ENCODE results near the gene MGAT3.

Gene MGAT3

GRCh38 chr22:39510529-39511149 lies 53.8 kb downstream of the MGAT3 start:
- Histone ChIP-seq H3K27me3 (ENCODE audit: control insufficient read depth, insufficient read depth, low read length, poor library complexity, severe bottlenecking) (no peaks in the 10 kb centered on the region), H3K4me3 (ENCODE audit: insufficient read depth, low read depth, low read length) (no peak overlapping the region), H3K36me3 (ENCODE audit: control insufficient read depth, insufficient read depth, low read length) (peaks cover 71% of the 10 kb centered on the region), H3K4me1 (ENCODE audit: control insufficient read depth, insufficient read depth, low read length) (no peaks in the 10 kb centered on the region), H3K9me3 (ENCODE audit: control insufficient read depth, low read length) (no peaks in the 10 kb centered on the region), H3K27ac (ENCODE audit: insufficient read depth, low read depth, low read length, poor library complexity, severe bottlenecking) (no peak overlapping the region)
- WGBS, 2 experiments, result 81 to 87% methylated on average over 4 of the region's 4 CpGs

GRCh38 chr22:39511226-39511625 lies 54.4 kb downstream of the MGAT3 start:
- peaks cover 67% of the 10 kb centered on the region for H3K36me3 ChIP-seq (ENCODE audit: control insufficient read depth, insufficient read depth, low read length)

GRCh38 chr22:39512026-39512425 lies 55.2 kb downstream of the MGAT3 start:
- no peaks in the 10 kb centered on the region for H3K9me3 ChIP-seq (ENCODE audit: control insufficient read depth, low read length)
- H3K4me1 ChIP-seq (ENCODE audit: control insufficient read depth, insufficient read depth, low read length), result no peaks in the 10 kb centered on the region
- peaks cover 68% of the 10 kb centered on the region for H3K36me3 ChIP-seq (ENCODE audit: control insufficient read depth, insufficient read depth, low read length)
- H3K4me3 ChIP-seq (ENCODE audit: insufficient read depth, low read depth, low read length), result no peak overlapping the region
- H3K27ac ChIP-seq (ENCODE audit: insufficient read depth, low read depth, low read length, poor library complexity, severe bottlenecking), result no peak overlapping the region
- 96 to 99% methylated on average over 10 of the region's 10 CpGs for WGBS, 2 experiments
- H3K27me3 ChIP-seq (ENCODE audit: control insufficient read depth, insufficient read depth, low read length, poor library complexity, severe bottlenecking), result no peaks in the 10 kb centered on the region

More at GRCh38 chr22:39511226-39511625, 54.4 kb downstream of the MGAT3 start:
- no peaks in the 10 kb centered on the region for H3K9me3 ChIP-seq (ENCODE audit: control insufficient read depth, low read length)
- 94 to 95% methylated on average over 13 of the region's 13 CpGs for WGBS, 2 experiments
- no peaks in the 10 kb centered on the region for H3K4me1 ChIP-seq (ENCODE audit: control insufficient read depth, insufficient read depth, low read length)
- no peak overlapping the region for H3K27ac ChIP-seq (ENCODE audit: insufficient read depth, low read depth, low read length, poor library complexity, severe bottlenecking)
- no peaks in the 10 kb centered on the region for H3K27me3 ChIP-seq (ENCODE audit: control insufficient read depth, insufficient read depth, low read length, poor library complexity, severe bottlenecking)
- no peak overlapping the region for H3K4me3 ChIP-seq (ENCODE audit: insufficient read depth, low read depth, low read length)

- Histone ChIP-seq H3K4me3 (ENCODE audit: insufficient read depth, low read depth, low read length) (no peak overlapping the region), H3K36me3 (ENCODE audit: control insufficient read depth, insufficient read depth, low read length) (peaks cover 55% of the 10 kb centered on the region), H3K4me1 (ENCODE audit: control insufficient read depth, insufficient read depth, low read length) (no peaks in the 10 kb centered on the region), H3K27me3 (ENCODE audit: control insufficient read depth, insufficient read depth, low read length, poor library complexity, severe bottlenecking) (no peaks in the 10 kb centered on the region), H3K27ac (ENCODE audit: insufficient read depth, low read depth, low read length, poor library complexity, severe bottlenecking) (no peak overlapping the region), H3K9me3 (ENCODE audit: control insufficient read depth, low read length) (no peaks in the 10 kb centered on the region)
- 94 to 96% methylated on average over 18 of the region's 18 CpGs for WGBS, 2 experiments
These were observed 57.0 kb downstream of the MGAT3 start for GRCh38 chr22:39513791-39514190.

GRCh38 chr22:39514373-39514973 lies 57.7 kb downstream of the MGAT3 start:
- Histone ChIP-seq H3K36me3 (ENCODE audit: control insufficient read depth, insufficient read depth, low read length) (peaks cover 48% of the 10 kb centered on the region), H3K4me1 (ENCODE audit: control insufficient read depth, insufficient read depth, low read length) (no peaks in the 10 kb centered on the region), H3K27me3 (ENCODE audit: control insufficient read depth, insufficient read depth, low read length, poor library complexity, severe bottlenecking) (no peaks in the 10 kb centered on the region), H3K27ac (ENCODE audit: insufficient read depth, low read depth, low read length, poor library complexity, severe bottlenecking) (no peak overlapping the region), H3K9me3 (ENCODE audit: control insufficient read depth, low read length) (no peaks in the 10 kb centered on the region), H3K4me3 (ENCODE audit: insufficient read depth, low read depth, low read length) (no peak overlapping the region)
- 73 to 75% methylated on average over 8 of the region's 8 CpGs for WGBS, 2 experiments

- Histone ChIP-seq H3K4me1 (ENCODE audit: control insufficient read depth, insufficient read depth, low read length) (no peaks in the 10 kb centered on the region), H3K27ac (ENCODE audit: insufficient read depth, low read depth, low read length, poor library complexity, severe bottlenecking) (no peak overlapping the region), H3K9me3 (ENCODE audit: control insufficient read depth, low read length) (no peaks in the 10 kb centered on the region), H3K4me3 (ENCODE audit: insufficient read depth, low read depth, low read length) (no peak overlapping the region), H3K36me3 (ENCODE audit: control insufficient read depth, insufficient read depth, low read length) (peaks cover 48% of the 10 kb centered on the region), H3K27me3 (ENCODE audit: control insufficient read depth, insufficient read depth, low read length, poor library complexity, severe bottlenecking) (no peaks in the 10 kb centered on the region)
- WGBS, 2 experiments, result 96 to 98% methylated on average over 12 of the region's 12 CpGs
These were observed 58.6 kb downstream of the MGAT3 start for GRCh38 chr22:39515266-39516050.

- Histone ChIP-seq H3K9me3 (ENCODE audit: control insufficient read depth, low read length) (no peaks in the 10 kb centered on the region), H3K27me3 (ENCODE audit: control insufficient read depth, insufficient read depth, low read length, poor library complexity, severe bottlenecking) (no peaks in the 10 kb centered on the region), H3K4me3 (ENCODE audit: insufficient read depth, low read depth, low read length) (no peak overlapping the region), H3K36me3 (ENCODE audit: control insufficient read depth, insufficient read depth, low read length) (peaks cover 48% of the 10 kb centered on the region), H3K27ac (ENCODE audit: insufficient read depth, low read depth, low read length, poor library complexity, severe bottlenecking) (no peak overlapping the region), H3K4me1 (ENCODE audit: control insufficient read depth, insufficient read depth, low read length) (peaks cover 6% of the 10 kb centered on the region)
- 93 to 94% methylated on average over 3 of the region's 3 CpGs for WGBS, 2 experiments
These were observed 60.7 kb downstream of the MGAT3 start for GRCh38 chr22:39517470-39517869.

GRCh38 chr22:39518144-39518786 lies 61.5 kb downstream of the MGAT3 start:
- Histone ChIP-seq H3K9me3 (ENCODE audit: control insufficient read depth, low read length) (no peaks in the 10 kb centered on the region), H3K36me3 (ENCODE audit: control insufficient read depth, insufficient read depth, low read length) (peaks cover 50% of the 10 kb centered on the region), H3K27me3 (ENCODE audit: control insufficient read depth, insufficient read depth, low read length, poor library complexity, severe bottlenecking) (no peaks in the 10 kb centered on the region), H3K4me1 (ENCODE audit: control insufficient read depth, insufficient read depth, low read length) (peaks cover 14% of the 10 kb centered on the region), H3K4me3 (ENCODE audit: insufficient read depth, low read depth, low read length) (no peak overlapping the region), H3K27ac (ENCODE audit: insufficient read depth, low read depth, low read length, poor library complexity, severe bottlenecking) (no peak overlapping the region)
- WGBS, 2 experiments, result 85% methylated on average over 5 of the region's 5 CpGs

- Histone ChIP-seq H3K4me1 (ENCODE audit: control insufficient read depth, insufficient read depth, low read length) (peaks cover 17% of the 10 kb centered on the region), H3K27me3 (ENCODE audit: control insufficient read depth, insufficient read depth, low read length, poor library complexity, severe bottlenecking) (no peaks in the 10 kb centered on the region), H3K27ac (ENCODE audit: insufficient read depth, low read depth, low read length, poor library complexity, severe bottlenecking) (peak overlapping the region; percentile 90), H3K9me3 (ENCODE audit: control insufficient read depth, low read length) (no peaks in the 10 kb centered on the region), H3K4me3 (ENCODE audit: insufficient read depth, low read depth, low read length) (peak overlapping the region; percentile 100), H3K36me3 (ENCODE audit: control insufficient read depth, insufficient read depth, low read length) (peaks cover 46% of the 10 kb centered on the region)
- WGBS, 2 experiments, result 14 to 16% methylated on average over 24 of the region's 24 CpGs
These were observed 62.3 kb downstream of the MGAT3 start for GRCh38 chr22:39518996-39519680.
